Right atrium auricular region (tissue), 2 donors: ENCODE measurements around the gene TNFSF13B. TPM values are rescaled to one million over a fixed set of nuclear protein-coding genes. Genes with fewer than 3 reads are reported as not detected.
A peak's percentile ranks its signal among the peaks of the same experiment; 100 is the strongest.

Experiments used
- DNase-seq: peaks from one replicate; pipeline ENCODE4 v3.0.0-alpha.2; 2019; ENCODE audit warnings: low spot score
- H3K27ac ChIP-seq, 2 donors: fragments of 200-600 bp; sonication (generic); 1 replicate in 1 of 2; 2 replicates in 1 of 2; pipeline ENCODE4 v1.5.1; 2016 to 2019
- H3K27me3 ChIP-seq, 2 donors: fragments of 200-600 bp; sonication (generic); one replicate each; pipeline versions ENCODE4 v1.5.1 to v1.6.0; 2017 to 2019
- H3K36me3 ChIP-seq: fragments of 200-600 bp; sonication (generic); one replicate; pipeline ENCODE4 v1.5.1; 2016
- H3K4me1 ChIP-seq, 2 donors: fragments of 200-600 bp; sonication (generic); one replicate each; pipeline versions ENCODE4 v1.5.1 to v1.6.0; 2017 to 2019
- H3K4me3 ChIP-seq, 2 donors: fragments of 200-600 bp; sonication (generic); 1 replicate in 1 of 2; 2 replicates in 1 of 2; pipeline ENCODE4 v1.5.1; 2017 to 2019; ENCODE audit warnings: mild to moderate bottlenecking in 1 of 2, moderate library complexity in 1 of 2
- H3K9me3 ChIP-seq, 2 donors: fragments of 200-600 bp; sonication (generic); one replicate each; pipeline ENCODE4 v1.5.1; 2019
- CTCF ChIP-seq, 2 donors: fragments of 200-600 bp; sonication (generic); IDR thresholded peaks; one replicate each; pipeline ENCODE4 v1.5.1; 2019; ENCODE audit warnings: antibody characterized with exemption in 2 of 2
- total RNA-seq, 2 donors: library from RNA; depleted of rRNA; stranded (reverse); fragments of >200 nt; gene quantifications; one replicate each; pipeline ENCODE4 v1.1.0, GENCODE V29; 2016

The TNFSF13B gene
- total RNA-seq, 2 donors from 2014 or later: 0.26 to 1.4 TPM

GRCh38 chr13:108227651-108228272, 41.8 kb upstream of the TNFSF13B start:
- H3K36me3 ChIP-seq: no peaks in the 10 kb centered on the region
- no peak overlapping the region for H3K4me3 ChIP-seq
- no peaks in the 10 kb centered on the region for H3K9me3 ChIP-seq
- TF ChIP-seq CTCF (IDR thresholded peaks at IDR 0.05): peak; percentile 60 to 80
- H3K4me1 ChIP-seq: peaks cover 0 to 21% of the 10 kb centered on the region in 2 donors
- H3K27ac ChIP-seq: no peak overlapping the region
- DNase-seq: no peak
- H3K27me3 ChIP-seq: no peaks in the 10 kb centered on the region

- peaks cover 0 to 9% of the 10 kb centered on the region in 2 donors for H3K4me1 ChIP-seq
- H3K27ac ChIP-seq: no peak overlapping the region
- no peak for TF ChIP-seq CTCF (IDR thresholded peaks at IDR 0.05)
- H3K4me3 ChIP-seq: no peak overlapping the region
- no peaks in the 10 kb centered on the region for H3K36me3 ChIP-seq
- no peaks in the 10 kb centered on the region for H3K27me3 ChIP-seq
- no peaks in the 10 kb centered on the region for H3K9me3 ChIP-seq
- DNase-seq: no peak
Observed at GRCh38 chr13:108230377-108230776, 39.1 kb upstream of the TNFSF13B start.

DNA sequence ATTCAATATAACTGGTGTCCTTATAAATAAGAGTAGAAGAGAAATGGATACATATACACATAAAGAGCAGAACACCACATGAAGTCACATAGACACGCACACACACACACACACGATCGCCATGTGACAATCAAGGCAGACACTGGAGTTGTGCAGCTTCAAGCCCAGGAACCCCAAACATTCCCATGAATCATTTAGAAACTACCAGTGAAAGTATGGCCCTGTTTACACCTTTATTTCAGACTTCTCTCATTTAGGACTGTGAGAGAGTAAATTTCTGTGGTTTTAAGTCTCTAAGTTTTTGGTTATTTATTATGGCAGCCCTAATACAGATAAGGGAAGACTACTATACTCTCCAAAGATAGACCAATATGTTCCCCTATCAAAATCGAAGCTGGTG, 20.4 kb upstream of the TNFSF13B start:
- peaks cover 0 to 10% of the 10 kb centered on the region in 2 donors for H3K9me3 ChIP-seq
- no peak overlapping the region for H3K27ac ChIP-seq
- no peaks in the 10 kb centered on the region for H3K4me1 ChIP-seq
- TF ChIP-seq CTCF (IDR thresholded peaks at IDR 0.05): no peak
- H3K36me3 ChIP-seq: no peaks in the 10 kb centered on the region
- DNase-seq: no peak
- H3K4me3 ChIP-seq: no peak overlapping the region
- H3K27me3 ChIP-seq: no peaks in the 10 kb centered on the region

DNA sequence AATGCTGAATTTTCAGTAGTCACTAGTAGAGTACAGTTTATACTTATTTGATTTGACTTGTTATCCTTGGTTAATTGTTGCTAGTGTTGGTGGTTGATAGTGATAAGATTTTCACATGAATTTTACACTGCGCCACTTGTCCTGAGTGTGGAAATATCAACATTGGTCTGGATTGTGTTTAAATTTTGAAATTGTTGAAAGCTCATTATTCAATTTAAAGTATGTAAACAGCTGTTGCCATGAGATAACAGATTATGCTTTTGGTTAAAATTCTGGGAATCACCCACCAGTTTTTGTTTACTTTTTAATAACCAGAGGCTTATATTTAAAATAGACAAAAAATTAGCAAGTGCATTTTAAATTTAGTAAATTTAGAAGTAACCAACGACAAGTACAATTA, 12.3 kb upstream of the TNFSF13B start:
- no peak for DNase-seq
- H3K9me3 ChIP-seq: no peaks in the 10 kb centered on the region
- no peak overlapping the region for H3K27ac ChIP-seq
- H3K27me3 ChIP-seq: no peaks in the 10 kb centered on the region
- H3K4me3 ChIP-seq: no peak overlapping the region
- no peak for TF ChIP-seq CTCF (IDR thresholded peaks at IDR 0.05)
- no peaks in the 10 kb centered on the region for H3K4me1 ChIP-seq
- no peaks in the 10 kb centered on the region for H3K36me3 ChIP-seq

GRCh38 chr13:108263621-108264355, 5.7 kb upstream of the TNFSF13B start:
- Histone ChIP-seq H3K4me1 (no peaks in the 10 kb centered on the region), H3K9me3 (no peaks in the 10 kb centered on the region), H3K36me3 (no peaks in the 10 kb centered on the region), H3K27me3 (no peaks in the 10 kb centered on the region), H3K27ac (no peak overlapping the region), H3K4me3 (no peak overlapping the region)
- no peak for TF ChIP-seq CTCF (IDR thresholded peaks at IDR 0.05)
- no peak for DNase-seq
